ENCODE data around the gene RYR2. TPM values are rescaled to one million over a fixed set of nuclear protein-coding genes. Genes with fewer than 3 reads are reported as not detected.

Gene RYR2
- total RNA-seq, 1 experiment from 2014 or later: 3.4 TPM

DNA sequence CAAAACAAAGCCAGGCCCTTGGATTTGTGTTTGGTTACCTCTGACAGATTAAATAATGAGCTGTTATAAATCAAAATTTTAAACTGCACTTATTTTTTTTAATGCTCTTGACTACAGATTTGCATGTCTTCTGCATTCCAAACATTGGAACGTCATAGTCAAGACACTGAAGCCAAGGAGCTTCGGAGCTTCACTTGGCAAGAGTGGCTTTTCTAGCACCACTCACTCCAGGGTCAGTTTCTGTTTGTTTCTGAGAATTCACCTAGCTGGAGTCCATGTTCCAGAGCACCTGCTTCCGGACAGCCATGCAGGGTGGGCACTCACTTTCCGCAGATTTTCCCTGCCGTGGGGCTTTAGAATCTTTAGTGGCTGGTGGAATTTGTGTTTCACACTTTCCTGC, 645.8 kb downstream of the RYR2 start:
- Histone ChIP-seq H4K5ac (ENCODE audit: insufficient read length, low read depth, low read length) (no peak overlapping the region), H2BK120ac (ENCODE audit: low read depth, low read length, poor library complexity, severe bottlenecking) (no peak overlapping the region), H2BK12ac (ENCODE audit: insufficient read length, low read depth, low read length) (no peak overlapping the region), H3K9me3 (ENCODE audit: control insufficient read depth, low read depth, low read length) (no peaks in the 10 kb centered on the region), H2BK15ac (ENCODE audit: low read depth, low read length) (no peak overlapping the region), H2BK20ac (ENCODE audit: low read depth, low read length, poor library complexity, severe bottlenecking) (no peak overlapping the region), H4K91ac (ENCODE audit: insufficient read length, low read depth, low read length) (no peak overlapping the region), H4K20me1 (ENCODE audit: control insufficient read depth, insufficient read depth, insufficient read length) (no peaks in the 10 kb centered on the region), H3K56ac (ENCODE audit: insufficient read length, low read depth, low read length) (no peak overlapping the region), H3K4me2 (ENCODE audit: insufficient read depth, insufficient read length, low read length) (no peak overlapping the region), H3K18ac (ENCODE audit: insufficient read length, low read depth, low read length) (no peak overlapping the region), H3K79me1 (ENCODE audit: insufficient read depth, low read depth, low read length, poor library complexity, severe bottlenecking) (no peaks in the 10 kb centered on the region), H3K27me3 (ENCODE audit: insufficient read depth, low read length) (no peaks in the 10 kb centered on the region), H3K23ac (ENCODE audit: insufficient read length, low read depth, low read length) (no peak overlapping the region), H2BK5ac (ENCODE audit: insufficient read length, low read length) (no peak overlapping the region), H3K79me2 (ENCODE audit: insufficient read depth, low read length) (no peaks in the 10 kb centered on the region), H3T11ph (ENCODE audit: low read length) (no peak overlapping the region), H2AFZ (ENCODE audit: low read length) (no peak overlapping the region), H3K27ac (ENCODE audit: insufficient read length, low read depth, low read length) (no peak overlapping the region), H4K8ac (replicated peaks; ENCODE audit: insufficient read length, low read depth, low read length) (no peak overlapping the region), H3K23me2 (ENCODE audit: insufficient read length, low read depth, low read length, poor library complexity, severe bottlenecking) (no peaks in the 10 kb centered on the region), H3K14ac (ENCODE audit: insufficient read depth, low read length) (no peak overlapping the region), H3K4ac (ENCODE audit: low read depth, low read length) (no peak overlapping the region), H3K4me1 (ENCODE audit: insufficient read depth, low read length) (no peaks in the 10 kb centered on the region), H2AK5ac (ENCODE audit: insufficient read length, low read length) (no peak overlapping the region), H3K9ac (ENCODE audit: extremely low read depth, insufficient read length, low read length) (no peak overlapping the region)
- Mint-ChIP-seq H3K27me3 (ENCODE audit: low read depth) (no peaks in the 10 kb centered on the region), H3K36me3 (ENCODE audit: insufficient read depth in 1 of 3, low read depth in 3 of 3) (no peaks in the 10 kb centered on the region), H3K4me3 (no peak overlapping the region), H3K4me1 (peaks cover 7 to 13% of the 10 kb centered on the region in 2 experiments), H3K27ac (no peak overlapping the region; a peak in 1 of 7 replicates), H3K9me3 (no peaks in the 10 kb centered on the region)
- no peak for DNase-seq
- TF ChIP-seq, protein P1, sequence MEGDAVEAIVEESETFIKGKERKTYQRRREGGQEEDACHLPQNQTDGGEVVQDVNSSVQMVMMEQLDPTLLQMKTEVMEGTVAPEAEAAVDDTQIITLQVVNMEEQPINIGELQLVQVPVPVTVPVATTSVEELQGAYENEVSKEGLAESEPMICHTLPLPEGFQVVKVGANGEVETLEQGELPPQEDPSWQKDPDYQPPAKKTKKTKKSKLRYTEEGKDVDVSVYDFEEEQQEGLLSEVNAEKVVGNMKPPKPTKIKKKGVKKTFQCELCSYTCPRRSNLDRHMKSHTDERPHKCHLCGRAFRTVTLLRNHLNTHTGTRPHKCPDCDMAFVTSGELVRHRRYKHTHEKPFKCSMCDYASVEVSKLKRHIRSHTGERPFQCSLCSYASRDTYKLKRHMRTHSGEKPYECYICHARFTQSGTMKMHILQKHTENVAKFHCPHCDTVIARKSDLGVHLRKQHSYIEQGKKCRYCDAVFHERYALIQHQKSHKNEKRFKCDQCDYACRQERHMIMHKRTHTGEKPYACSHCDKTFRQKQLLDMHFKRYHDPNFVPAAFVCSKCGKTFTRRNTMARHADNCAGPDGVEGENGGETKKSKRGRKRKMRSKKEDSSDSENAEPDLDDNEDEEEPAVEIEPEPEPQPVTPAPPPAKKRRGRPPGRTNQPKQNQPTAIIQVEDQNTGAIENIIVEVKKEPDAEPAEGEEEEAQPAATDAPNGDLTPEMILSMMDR (conservative IDR thresholded peaks at IDR 0.05): no peak
- no CpG with 5 or more reads among the region's 5 CpGs for WGBS (ENCODE audit: extremely low coverage, insufficient read length, low lambda C conversion rate)
